GM21737 (cell line): ENCODE measurements around the gene STXBP4.

ENCODE experiments used
- ATAC-seq: cut with Tn5 transposase; IDR thresholded peaks from one replicate; pipeline ENCODE4 v1.9.1; 2021; ENCODE audit warnings: mild to moderate bottlenecking, moderate library complexity; ENCODE audit not compliant: unreplicated experiment

STXBP4 gene

GRCh38 chr17:55216888-55217287 lies 248.3 kb downstream of the STXBP4 start:
- ATAC-seq = no peak

- ATAC-seq = no peak
Measured at GRCh38 chr17:55219459-55219858, 250.9 kb downstream of the STXBP4 start.

- no peak for ATAC-seq
Measured at GRCh38 chr17:55219934-55220333, 251.4 kb downstream of the STXBP4 start.
